Endothelial cell (in vitro differentiated cells): Measurements from ENCODE around the gene GPR26. TPM values are rescaled to one million over a fixed set of nuclear protein-coding genes. Genes with fewer than 3 reads are reported as not detected.

Source experiments
- DNase-seq: peaks from one replicate; pipeline ENCODE4 v3.0.0; 2021; ENCODE audit warnings: low spot score
- H3K27ac Mint-ChIP-seq: one replicate; pipeline ENCODE4 v1.8.0; 2021; ENCODE audit warnings: mixed read lengths, inconsistent platforms; ENCODE audit not compliant: unreplicated experiment
- H3K27me3 Mint-ChIP-seq: one replicate; pipeline ENCODE4 v1.8.0; 2021; ENCODE audit warnings: mild to moderate bottlenecking, moderate library complexity, mixed read lengths, inconsistent platforms; ENCODE audit not compliant: unreplicated experiment
- H3K36me3 Mint-ChIP-seq: one replicate; pipeline ENCODE4 v1.8.0; 2021; ENCODE audit warnings: mild to moderate bottlenecking, low read depth, mixed read lengths, inconsistent platforms; ENCODE audit not compliant: unreplicated experiment
- H3K4me1 Mint-ChIP-seq: one replicate; pipeline ENCODE4 v1.8.0; 2021; ENCODE audit warnings: mild to moderate bottlenecking, mixed read lengths, inconsistent platforms; ENCODE audit not compliant: unreplicated experiment
- H3K4me3 Mint-ChIP-seq: one replicate; pipeline ENCODE4 v1.8.0; 2021; ENCODE audit warnings: mild to moderate bottlenecking, mixed read lengths, inconsistent platforms; ENCODE audit not compliant: unreplicated experiment
- H3K9me3 Mint-ChIP-seq: one replicate; pipeline ENCODE4 v1.8.0; 2021; ENCODE audit warnings: mixed read lengths, inconsistent platforms; ENCODE audit not compliant: unreplicated experiment
- CTCF ChIP-seq: fragments of 200-600 bp; sonication (generic); IDR thresholded peaks from one replicate; pipeline ENCODE4 v1.5.0; 2021; ENCODE audit warnings: antibody characterized with exemption; ENCODE audit not compliant: unreplicated experiment
- total RNA-seq: library from RNA; stranded (reverse); fragmentation: NEBNext Ultra II Directional; extraction: Animal tissue kit (Norgen Biotek cat#: 25700); gene quantifications from one replicate; pipeline ENCODE4 v1.2.1, GENCODE V29; 2021; ENCODE audit not compliant: unreplicated experiment

The GPR26 gene
- total RNA-seq, 1 donor from 2014 or later: 0.05 TPM

GRCh38 chr10:123721441-123722049 lies 55.4 kb downstream of the GPR26 start:
- Mint-ChIP-seq H3K36me3 (no peaks in the 10 kb centered on the region), H3K9me3 (no peaks in the 10 kb centered on the region), H3K4me1 (no peaks in the 10 kb centered on the region), H3K27ac (no peak overlapping the region), H3K27me3 (no peaks in the 10 kb centered on the region), H3K4me3 (no peak overlapping the region)
- no peak for DNase-seq
- TF ChIP-seq CTCF: no peak

DNA sequence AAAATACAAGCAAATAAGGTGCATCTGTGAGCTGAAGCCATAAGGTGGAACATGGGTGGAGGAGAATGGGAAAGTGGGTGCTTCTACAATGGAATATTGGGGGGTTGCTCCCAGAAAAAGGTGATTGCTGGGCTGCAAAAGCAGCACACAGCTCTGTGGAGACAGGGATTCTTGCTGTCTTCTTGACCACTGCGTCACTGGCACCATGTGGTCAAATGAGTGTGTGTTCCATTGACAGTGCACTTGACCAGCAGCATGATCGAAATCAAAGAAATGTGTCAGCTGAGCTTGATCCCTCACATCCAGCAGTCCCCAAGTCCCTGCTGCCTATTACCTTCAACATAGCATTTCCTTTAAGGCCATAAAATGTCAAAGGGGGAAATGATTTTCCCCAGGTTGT lies 56.2 kb downstream of the GPR26 start:
- no peaks in the 10 kb centered on the region for H3K9me3 Mint-ChIP-seq
- DNase-seq: no peak
- H3K36me3 Mint-ChIP-seq: no peaks in the 10 kb centered on the region
- no peak for TF ChIP-seq CTCF
- no peaks in the 10 kb centered on the region for H3K4me1 Mint-ChIP-seq
- H3K4me3 Mint-ChIP-seq: no peak overlapping the region
- H3K27ac Mint-ChIP-seq: no peak overlapping the region
- H3K27me3 Mint-ChIP-seq: no peaks in the 10 kb centered on the region

GRCh38 chr10:123724747-123725146 lies 58.6 kb downstream of the GPR26 start:
- Mint-ChIP-seq H3K4me3 (no peak overlapping the region), H3K36me3 (no peaks in the 10 kb centered on the region), H3K27ac (no peak overlapping the region), H3K9me3 (no peaks in the 10 kb centered on the region), H3K4me1 (no peaks in the 10 kb centered on the region), H3K27me3 (no peaks in the 10 kb centered on the region)
- no peak for DNase-seq
- no peak for TF ChIP-seq CTCF

GRCh38 chr10:123726381-123726780 lies 60.2 kb downstream of the GPR26 start:
- Mint-ChIP-seq H3K27ac (no peak overlapping the region), H3K36me3 (no peaks in the 10 kb centered on the region), H3K4me1 (no peaks in the 10 kb centered on the region), H3K9me3 (no peaks in the 10 kb centered on the region), H3K27me3 (no peaks in the 10 kb centered on the region), H3K4me3 (no peak overlapping the region)
- DNase-seq: no peak
- no peak for TF ChIP-seq CTCF

- no peak overlapping the region for H3K27ac Mint-ChIP-seq
- H3K4me3 Mint-ChIP-seq: no peak overlapping the region
- TF ChIP-seq CTCF: no peak
- no peaks in the 10 kb centered on the region for H3K9me3 Mint-ChIP-seq
- DNase-seq: no peak
- no peaks in the 10 kb centered on the region for H3K27me3 Mint-ChIP-seq
- no peaks in the 10 kb centered on the region for H3K4me1 Mint-ChIP-seq
- H3K36me3 Mint-ChIP-seq: no peaks in the 10 kb centered on the region
Observed at GRCh38 chr10:123726836-123727235, 60.7 kb downstream of the GPR26 start.
